ENCODE data around the gene CHRNA3. TPM values are rescaled to one million over a fixed set of nuclear protein-coding genes. Genes with fewer than 3 reads are reported as not detected.

The CHRNA3 gene
- total RNA-seq (2022; extraction: Qiagen RNA extraction), result 0.18 to 1.1 TPM (median 0.45 TPM) in 5 replicates

DNA sequence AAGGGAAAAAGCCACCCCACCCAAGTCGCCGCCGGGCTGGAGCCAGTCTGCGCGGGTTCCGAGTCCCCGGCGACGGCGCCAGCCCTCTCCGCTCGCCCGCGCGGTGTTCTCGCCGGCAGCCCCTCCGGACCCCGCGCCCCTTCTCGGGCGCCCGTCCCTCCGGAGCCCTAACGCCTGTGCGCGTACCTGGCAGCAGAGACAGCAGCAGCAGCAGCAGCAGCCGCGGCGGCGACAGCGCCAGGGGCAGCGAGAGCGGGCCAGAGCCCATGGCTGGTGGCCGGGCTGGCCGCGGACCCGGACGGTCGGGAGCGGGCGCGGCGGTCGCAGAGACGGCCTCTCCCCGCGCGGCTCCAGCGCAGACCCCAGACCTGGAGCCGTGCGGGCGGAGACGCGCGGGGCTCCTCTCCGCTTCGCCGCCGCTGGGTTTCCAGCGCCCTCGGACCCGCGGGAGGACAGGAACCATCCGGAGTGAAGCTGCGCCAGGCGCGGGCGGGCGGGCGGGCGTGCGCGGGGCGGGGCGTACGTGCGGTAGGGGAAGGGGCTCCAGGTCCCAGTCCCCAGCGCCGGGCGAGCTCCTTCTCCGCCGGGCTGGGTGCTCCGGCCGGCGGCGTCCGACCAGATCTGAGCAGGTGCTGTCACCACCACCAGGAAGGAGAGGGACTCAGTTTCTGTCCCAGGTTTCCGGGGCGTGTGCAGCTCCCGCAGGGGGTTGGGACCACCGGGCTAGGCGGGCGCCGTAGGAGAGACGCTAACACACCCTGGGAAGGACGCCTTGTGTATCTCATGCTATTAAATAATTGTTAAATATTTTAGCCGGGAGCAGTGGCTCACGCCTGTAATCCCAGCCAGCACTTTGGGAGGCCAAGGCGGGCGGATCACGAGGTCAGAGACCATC is at the start of gene CHRNA3:
TSS of gene CHRNA3 (minus strand) at position 470 of the 895 bp plus-strand sequence. CDS start at position 268, 202 bp downstream.

DNA sequence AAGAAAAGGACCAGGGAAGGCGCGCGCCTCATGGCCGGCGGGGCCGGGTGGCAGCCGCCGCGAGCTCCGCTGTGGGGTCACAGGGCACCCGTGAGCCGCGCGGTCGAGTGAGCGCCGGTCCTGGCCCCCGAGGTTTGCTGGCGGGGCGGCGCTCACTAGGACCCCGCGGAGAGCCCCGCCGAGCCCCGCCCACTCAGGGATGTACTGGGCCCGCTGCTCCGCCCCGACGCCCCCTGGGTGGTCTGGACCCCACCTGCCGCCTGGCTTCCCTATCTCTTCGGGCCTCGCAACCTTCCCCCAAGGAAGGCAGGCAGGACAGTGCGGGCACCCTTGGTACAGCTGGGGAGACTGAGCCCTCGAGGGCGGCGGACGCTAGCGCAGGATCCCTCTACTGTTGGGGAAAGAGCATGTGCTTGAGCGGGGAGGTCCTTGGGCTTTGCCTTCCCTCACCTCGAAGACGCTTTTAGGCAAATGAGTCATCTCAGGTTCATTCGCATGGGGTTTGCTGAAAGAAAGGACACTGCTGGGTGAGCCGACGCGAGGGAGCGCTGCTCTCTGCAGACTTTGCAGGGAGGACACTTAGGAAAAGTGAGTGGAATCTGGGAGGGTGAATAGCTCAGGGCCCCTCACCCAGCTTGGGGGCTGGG is 20.4 kb upstream of the CHRNA3 start, which contains the start of gene CHRNB4:
TSS of gene CHRNB4 (minus strand) at position 109 of the 647 bp plus-strand sequence. CDS start at position 32, 77 bp downstream.

DNA sequence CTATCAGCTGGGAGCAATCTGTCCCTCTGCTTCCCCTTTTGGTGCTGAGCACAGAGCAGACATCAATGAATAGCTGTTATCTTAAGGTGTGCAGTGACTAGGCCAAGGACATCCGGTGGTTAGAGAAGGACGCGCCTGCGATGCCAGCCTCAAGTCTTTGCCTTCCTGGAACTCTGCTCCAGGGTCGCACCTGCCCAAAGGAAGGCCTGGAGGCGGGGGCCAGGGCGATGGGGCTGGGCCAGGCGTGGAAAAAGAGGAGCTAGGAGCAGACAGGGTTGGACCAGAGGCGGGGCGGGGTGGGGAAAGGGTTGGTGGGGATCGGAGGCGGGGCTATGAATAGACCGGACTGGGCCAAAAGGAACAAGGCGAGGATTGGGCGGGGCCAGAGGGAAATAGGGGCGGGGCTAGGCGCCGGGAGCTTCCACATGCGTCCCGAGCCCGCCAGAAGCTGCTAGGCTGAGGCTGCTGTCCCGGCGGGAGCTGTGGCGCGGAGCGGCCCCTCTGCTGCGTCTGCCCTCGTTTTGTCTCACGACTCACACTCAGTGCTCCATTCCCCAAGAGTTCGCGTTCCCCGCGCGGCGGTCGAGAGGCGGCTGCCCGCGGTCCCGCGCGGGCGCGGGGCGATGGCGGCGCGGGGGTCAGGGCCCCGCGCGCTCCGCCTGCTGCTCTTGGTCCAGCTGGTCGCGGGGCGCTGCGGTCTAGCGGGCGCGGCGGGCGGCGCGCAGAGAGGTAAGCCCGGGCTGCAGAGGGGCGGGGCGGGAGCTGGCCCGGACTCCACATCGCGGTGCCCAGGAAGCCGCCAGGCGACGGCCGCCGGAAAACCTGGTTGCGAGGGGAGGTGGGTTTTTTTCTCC is 55.5 kb downstream of the CHRNA3 start, which contains the start of gene CHRNA5:
TSS of gene CHRNA5 (plus strand) at position 424 of the 854 bp plus-strand sequence. CDS start at position 624, 200 bp downstream.

Other genes with a start within 250 kb of the CHRNA3 start
- 34.4 to 59.2 TPM (median 53.2 TPM) in 5 replicates for gene IREB2, start 182.8 kb downstream of the CHRNA3 start, total RNA-seq (2022; extraction: Qiagen RNA extraction)
- gene HYKK, start 113.4 kb downstream of the CHRNA3 start, total RNA-seq (2022; extraction: Qiagen RNA extraction), result 5.5 to 6.6 TPM (median 6.2 TPM) in 5 replicates
- gene PSMA4, start 80.6 kb downstream of the CHRNA3 start, total RNA-seq (2022; extraction: Qiagen RNA extraction), result 358 to 494 TPM (median 380 TPM) in 5 replicates
- gene CHRNA5, start 55.5 kb downstream of the CHRNA3 start, total RNA-seq (2022; extraction: Qiagen RNA extraction), result 29.9 to 31.5 TPM (median 30.8 TPM) in 5 replicates
- gene CHRNB4, start 20.2 kb upstream of the CHRNA3 start, total RNA-seq (2022; extraction: Qiagen RNA extraction), result 0.96 to 1.3 TPM (median 1.0 TPM) in 5 replicates
- gene ADAMTS7, start 190.5 kb upstream of the CHRNA3 start, total RNA-seq (2022; extraction: Qiagen RNA extraction), result 4.5 to 10.6 TPM (median 8.4 TPM) in 5 replicates